RPMI7951 (cell line): ENCODE measurements around the gene RAP1GAP. TPM values are rescaled to one million over a fixed set of nuclear protein-coding genes. Genes with fewer than 3 reads are reported as not detected.
"Not testable (repeated sequence)": the region's sequence is repeated elsewhere in the genome, so short reads cannot be mapped to it uniquely, and the experiment has no call there.

Source experiments
- DNase-seq: peaks from one replicate; pipeline ENCODE4 v3.0.0-alpha.2; 2012; ENCODE audit warnings: low read depth
- total RNA-seq: library from RNA; depleted of rRNA; stranded (reverse); fragments of >200 nt; shearing (Covaris generic); gene quantifications from 2 replicates; pipeline ENCODE4 v1.2.3, GENCODE V29; 2014

The RAP1GAP gene
- total RNA-seq, 1 experiment from 2014 or later: 0.96 TPM

- no peak for DNase-seq
Measured at GRCh38 chr1:21570885-21571284, 98.3 kb downstream of the RAP1GAP start.

DNA sequence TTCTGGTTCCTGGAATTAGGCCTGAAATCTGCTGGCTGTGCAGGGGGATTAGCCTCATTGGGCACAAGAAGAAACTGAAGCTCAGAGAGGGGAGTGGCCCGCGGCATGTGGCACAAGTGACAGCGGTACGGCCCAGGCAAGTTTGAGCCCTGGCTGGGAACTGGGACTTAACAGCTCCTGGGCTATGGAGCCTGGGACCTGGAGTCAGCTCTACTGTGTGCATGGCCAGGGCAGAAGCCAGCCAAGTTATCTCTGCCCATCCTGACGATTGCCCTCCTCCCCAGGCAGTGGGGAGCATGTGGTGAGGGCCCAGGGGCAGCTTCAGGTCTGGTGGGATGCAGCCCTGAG is 98.7 kb downstream of the RAP1GAP start:
- no peak for DNase-seq

GRCh38 chr1:21569820-21570527 is 99.2 kb downstream of the RAP1GAP start:
- no peak for DNase-seq

GRCh38 chr1:21568809-21569385 is 100.3 kb downstream of the RAP1GAP start:
- peak; percentile 68 for DNase-seq

DNA sequence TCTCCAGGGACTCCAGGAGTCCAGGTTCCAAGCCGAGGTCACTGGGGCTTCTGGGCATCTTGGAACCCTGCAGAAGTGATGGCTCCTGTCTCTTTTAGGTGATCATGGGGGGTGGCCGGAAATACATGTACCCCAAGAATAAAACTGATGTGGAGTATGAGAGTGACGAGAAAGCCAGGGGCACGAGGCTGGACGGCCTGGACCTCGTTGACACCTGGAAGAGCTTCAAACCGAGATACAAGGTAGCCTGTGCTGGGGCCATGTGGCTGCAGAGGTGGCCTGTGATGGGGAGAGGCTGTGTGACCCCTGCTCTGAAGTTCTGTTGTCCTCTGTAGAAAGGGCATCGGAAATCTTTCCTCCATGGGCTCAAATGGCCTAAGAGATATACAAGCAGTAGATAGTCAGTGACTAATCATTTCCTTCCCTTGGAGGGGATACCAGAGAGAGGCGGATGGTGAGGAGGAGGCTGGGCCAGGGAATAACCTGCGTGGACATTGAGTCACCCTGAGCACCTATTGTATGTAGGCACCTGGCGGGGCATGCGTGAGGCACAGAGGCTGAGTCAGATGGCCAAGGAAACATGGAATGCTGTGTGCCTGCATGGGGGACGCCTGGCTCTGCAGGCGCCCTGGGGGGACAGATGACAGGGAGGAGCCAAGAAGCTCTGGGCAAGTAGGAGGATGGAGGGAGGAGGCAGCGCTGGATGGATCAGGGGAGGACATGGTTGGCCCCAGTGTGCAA is 101.0 kb downstream of the RAP1GAP start:
- peak; percentile 78 for DNase-seq

DNA sequence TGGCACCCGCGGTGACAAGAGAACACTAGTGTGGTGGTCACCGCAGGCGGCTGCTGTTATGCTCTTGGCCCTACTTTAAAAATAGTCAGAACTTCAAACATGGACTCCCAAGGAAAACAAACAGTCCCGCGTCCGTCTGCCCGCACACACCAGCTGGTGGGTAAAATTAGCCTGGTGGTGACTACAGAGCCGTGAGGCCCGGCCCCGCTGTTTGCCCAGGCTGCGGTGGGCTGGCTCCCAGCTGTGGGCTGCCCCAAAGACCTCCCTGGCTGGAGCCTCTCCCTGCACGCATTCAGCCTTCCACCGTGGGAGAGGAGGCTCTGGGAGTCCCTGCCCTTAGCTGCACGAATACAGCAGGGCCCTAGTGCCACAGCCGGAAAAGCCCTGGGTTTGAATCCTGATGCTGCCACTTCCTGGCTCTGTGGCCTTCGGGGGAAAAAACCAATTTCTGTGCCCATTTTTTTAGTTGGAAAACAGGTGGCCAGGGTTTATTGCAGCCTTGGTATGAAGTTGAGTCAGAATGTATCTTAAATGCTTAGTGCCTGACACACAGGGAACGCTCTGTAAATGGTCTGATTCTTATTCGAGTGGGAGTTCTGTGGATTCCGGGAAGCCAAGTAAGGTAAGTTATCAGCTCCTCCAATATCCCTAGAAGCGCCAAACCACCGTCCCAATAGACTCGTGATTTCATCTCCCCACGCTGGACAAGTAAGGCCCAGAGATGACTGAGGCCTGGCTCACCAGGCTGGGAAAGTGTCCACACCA is 101.7 kb downstream of the RAP1GAP start:
- DNase-seq: peak; percentile 80

- DNase-seq: not testable (repeated sequence)
Measured at GRCh38 chr1:21566361-21566760, 102.8 kb downstream of the RAP1GAP start.

DNA sequence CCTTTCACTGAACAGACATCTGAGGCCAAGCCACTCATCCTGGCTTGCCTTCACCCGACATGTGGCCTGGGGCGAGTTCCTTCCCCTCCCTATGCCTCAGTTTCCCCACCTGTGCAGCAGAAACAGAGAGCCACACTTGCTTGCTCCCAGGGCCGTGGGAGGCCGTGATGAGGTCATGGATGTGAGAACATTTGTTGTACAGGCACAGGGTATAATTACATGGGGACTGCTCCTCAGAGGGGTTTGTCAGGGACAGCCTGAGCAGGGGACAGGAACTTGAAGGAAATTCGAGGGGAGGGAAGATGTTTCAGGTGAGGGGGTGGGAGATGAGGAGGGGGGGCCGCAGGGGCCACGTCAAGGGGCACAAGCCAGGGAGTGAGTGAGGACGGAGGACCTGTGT is 103.9 kb downstream of the RAP1GAP start:
- DNase-seq: no peak

DNA sequence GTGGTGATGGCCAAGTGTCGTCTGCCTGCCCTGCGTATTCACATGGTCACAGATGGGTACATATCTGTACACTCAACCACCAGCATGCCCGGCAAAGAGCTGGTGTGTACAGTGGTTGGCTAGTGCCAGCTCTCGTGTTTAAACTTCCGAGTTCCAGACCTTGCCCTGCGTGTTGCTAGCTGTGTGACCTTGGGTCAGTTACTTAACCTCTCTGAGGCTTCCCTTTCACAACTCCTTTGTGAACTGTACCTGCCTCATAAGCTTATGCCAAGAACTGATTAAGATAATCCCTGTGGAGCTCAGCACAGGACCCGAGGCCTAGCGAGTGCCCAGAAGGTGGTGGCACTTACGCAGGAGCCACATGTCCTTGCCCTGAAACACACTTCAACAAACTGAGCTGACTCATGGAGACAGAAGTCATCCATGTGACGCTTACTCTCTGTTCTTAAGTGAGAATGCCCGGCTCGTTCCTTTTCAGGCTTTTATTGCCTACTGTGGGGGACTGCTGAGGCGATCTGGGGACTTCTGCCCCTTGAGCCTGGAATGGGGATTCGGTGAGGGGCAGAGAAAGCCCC is 104.5 kb downstream of the RAP1GAP start:
- DNase-seq: peak; percentile 27

DNA sequence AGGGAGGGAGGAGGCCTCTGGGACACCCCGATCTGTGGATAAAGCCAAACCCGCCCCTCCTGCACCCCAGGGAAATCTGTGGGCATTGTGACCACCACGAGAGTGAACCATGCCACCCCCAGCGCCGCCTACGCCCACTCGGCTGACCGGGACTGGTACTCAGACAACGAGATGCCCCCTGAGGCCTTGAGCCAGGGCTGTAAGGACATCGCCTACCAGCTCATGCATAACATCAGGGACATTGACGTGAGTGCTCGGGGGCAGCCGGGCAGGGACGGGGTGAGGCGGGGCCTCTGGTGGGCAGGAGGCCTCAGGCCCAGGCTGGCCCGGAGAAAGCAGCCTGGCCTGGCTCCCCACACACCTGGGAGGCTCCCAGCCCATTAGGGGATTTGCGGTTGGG is 105.2 kb downstream of the RAP1GAP start:
- DNase-seq: no peak

DNA sequence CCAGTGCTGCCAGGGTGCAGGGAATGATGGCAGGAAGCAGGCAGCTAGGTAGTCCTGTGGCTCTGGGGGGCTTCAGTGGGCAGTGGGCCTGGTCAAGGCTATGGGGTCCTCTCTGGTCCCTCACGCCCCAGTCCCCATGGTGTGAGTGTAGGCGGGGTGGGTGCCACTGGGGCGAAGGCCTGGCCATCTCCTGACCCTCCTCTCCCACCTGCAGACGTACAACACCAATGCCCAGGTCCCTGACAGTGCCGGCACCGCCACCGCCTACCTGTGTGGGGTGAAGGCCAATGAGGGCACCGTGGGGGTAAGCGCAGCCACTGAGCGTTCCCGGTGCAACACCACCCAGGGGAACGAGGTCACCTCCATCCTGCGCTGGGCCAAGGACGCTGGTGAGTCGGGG is 106.3 kb downstream of the RAP1GAP start:
- DNase-seq: no peak

DNA sequence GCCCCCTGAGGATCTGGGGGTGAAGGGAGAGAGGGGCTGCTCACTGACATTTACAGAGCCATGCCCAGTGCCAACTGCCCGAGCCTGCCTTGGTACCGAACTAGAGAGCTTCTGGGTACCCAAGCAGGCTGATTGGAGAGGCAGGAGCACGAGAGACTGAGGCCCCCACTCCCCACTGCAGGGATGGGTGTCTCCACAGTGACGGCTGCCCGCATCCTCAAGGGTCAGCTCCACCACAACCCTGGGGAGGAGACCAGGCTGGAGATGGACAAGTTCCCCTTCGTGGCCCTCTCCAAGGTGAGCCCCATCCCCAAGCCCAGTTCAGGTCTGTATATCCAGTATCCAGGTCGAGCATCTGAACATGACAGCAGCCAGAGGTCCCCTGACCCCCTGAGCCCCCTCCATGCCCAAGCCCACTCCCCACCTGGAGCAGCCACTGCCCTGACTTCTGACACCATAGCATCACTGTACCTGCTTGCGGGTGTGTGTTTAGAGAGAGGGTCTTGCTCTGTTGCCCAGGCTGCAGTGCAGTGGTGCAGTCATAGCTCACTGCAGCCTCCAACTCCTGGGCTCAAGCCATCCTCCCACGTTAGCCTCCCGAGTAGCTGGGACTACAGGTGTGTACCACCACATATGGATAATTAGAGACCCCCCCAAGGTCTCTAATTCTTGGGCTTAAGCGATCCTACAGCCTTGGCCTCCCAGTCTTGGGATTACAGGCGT is 108.1 kb downstream of the RAP1GAP start:
- DNase-seq: no peak

GRCh38 chr1:21559788-21560567 is 109.2 kb downstream of the RAP1GAP start:
- DNase-seq: no peak

DNA sequence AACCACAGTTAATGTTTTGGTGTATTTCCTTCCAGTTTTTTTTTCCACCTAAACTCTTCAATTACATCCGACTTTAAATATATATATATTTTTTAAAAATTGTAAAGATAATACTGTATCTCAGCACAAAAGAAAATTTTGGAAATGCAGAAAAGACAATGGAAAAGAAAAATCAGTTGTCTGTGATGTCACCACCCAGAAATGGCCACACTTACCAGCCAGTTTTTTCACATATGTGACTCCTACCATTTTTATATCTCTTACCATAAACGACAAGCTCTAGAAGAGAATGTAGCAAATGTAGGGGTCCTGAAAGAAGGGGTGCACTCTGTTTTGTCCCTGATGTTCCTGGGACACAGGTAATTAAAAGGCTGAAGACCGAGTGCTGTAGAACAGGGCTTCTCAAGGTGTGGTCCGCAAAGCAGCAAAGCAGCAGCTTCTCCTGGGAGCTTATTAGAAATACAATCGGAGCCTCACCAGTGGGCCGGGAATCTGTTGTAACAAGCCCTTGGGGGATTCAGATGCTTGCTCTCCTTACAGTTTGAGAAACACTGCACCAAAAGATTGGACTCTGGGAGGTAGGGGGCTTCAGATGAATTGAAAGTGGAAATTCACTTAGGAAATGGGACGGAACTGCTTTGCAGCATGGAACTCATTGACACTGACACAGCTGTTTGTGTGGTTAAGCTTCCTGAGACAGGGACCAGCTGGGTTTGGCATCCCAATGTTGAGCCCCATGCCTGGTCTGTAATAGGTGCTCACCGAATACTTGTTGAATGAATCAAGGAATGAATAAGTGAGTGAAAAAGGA is 115.8 kb downstream of the RAP1GAP start:
- peak; percentile 81 for DNase-seq

DNA sequence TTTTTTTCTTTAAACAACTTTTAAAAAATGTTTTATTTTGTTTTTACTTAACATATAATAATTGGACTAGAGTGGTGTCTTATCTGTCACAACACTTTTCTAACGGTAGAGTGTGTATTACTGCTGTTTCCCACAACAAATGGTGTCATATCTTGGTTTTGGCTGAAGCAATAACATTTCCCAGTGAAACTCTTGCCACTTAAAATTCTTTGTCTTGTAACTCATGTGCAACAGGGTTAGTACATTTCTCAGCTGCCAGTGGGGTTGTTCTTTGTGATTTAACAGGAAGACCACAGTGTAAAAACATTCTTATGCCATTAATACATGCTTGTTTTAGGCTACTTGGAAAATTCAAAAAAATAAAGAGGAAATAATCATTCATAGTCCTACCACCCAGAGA is 116.4 kb downstream of the RAP1GAP start:
- DNase-seq: peak; percentile 60

DNA sequence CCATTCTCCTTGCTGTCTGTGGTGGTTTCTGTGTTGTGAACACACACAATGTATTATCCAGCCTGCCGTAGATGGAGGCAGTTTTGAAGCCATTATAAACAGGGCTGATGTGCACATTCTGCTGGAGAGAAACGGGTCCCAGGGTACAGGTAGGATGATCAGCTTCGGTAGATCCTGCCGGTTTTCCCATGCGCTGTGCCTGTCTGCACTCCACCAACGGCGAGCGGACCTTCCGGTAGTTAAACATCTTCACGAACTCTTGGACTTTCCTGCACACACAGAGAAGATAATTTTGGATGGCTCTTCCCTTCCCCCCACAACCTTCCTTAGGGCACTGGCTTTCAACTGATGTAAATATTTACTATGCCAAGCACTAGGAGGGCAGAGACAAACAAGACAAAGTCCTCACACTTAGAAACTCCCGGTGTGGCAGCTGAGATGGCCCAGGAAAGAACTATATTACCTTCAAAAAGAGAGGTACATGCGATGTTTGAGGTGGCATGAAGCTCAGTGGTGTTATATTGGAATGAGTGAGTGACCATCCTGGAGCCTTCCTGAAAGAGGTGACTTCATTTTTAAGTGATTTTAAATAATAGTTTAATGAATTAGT is 118.2 kb downstream of the RAP1GAP start:
- DNase-seq: no peak

DNA sequence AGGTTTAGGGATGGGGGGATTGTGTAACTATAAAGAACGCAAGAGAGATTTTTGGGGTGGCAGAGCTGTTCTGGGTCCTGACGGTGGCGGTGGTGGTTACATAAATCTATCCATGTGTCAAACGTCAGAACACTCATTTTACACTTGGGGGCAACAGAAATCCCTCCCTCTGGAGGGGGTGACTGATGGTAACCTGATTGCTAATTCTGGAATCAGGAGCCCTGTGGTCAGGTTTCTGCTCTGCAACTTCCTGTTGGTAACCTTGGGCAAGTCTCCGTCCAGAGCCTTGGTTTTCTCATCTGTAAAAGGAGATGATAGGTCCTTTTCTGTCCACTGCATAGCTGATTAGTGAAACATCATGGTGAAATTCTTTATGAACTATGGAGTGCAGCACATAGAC is 119.1 kb downstream of the RAP1GAP start:
- DNase-seq: peak; percentile 30

- DNase-seq: no peak
Measured at GRCh38 chr1:21547876-21548275, 121.3 kb downstream of the RAP1GAP start.
